Activated CD4-positive, alpha-beta T cell treated with anti-CD3 and anti-CD28 coated beads for 48 hours (primary cell): ENCODE results near the gene LRRN4.

Source experiments
- DNase-seq: peaks from one replicate; pipeline ENCODE4 v3.0.0-alpha.2; 2020

Gene LRRN4

DNA sequence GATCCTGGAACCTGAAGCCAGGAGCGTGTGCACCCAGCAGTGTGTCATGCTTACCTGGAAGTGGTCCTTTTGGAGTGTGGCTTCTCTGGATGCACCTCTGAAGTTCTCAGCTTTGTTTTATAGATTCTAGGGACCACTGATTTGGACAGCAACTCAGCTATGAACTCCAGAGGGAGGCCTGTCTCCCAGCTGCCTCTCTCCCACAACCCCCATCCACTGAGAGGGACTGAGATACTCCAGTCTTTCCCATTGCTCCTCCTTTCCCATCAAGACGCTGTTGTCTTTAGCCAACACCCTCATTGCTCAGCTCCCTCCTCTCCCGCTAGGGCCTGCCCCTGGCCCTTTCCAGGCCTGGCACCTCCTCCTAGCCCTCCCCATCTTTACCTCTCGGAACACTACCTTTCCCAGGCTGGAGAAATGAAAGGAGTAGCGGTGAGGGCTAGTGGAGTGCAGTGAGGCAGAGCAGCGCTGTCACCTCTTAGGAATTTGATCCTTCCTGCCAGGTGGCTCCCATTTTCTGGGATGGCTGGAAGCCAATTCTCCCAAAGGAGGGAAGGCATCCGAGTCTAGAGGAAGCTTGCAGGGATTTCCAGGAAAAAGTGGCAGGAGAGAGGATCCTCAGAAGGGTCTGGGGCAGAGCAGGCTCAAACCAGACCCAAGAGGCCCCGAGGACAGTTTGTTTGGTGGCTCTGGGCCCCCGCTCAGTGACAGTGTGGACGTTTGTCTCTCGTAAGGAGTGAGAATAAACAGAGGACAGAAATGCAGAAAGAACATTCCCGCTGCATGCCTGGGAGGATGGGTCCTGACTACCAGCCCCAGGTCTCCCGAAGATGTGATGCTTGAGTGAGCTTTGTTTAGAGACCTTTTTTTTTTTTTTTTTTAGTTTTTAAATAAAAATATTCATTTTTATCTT is at the start of gene LRRN4:
TSS of gene LRRN4 (minus strand) at position 285 of the 913 bp plus-strand sequence. CDS start 1,261 bp downstream, outside the sequence.
- no peak for DNase-seq

DNA sequence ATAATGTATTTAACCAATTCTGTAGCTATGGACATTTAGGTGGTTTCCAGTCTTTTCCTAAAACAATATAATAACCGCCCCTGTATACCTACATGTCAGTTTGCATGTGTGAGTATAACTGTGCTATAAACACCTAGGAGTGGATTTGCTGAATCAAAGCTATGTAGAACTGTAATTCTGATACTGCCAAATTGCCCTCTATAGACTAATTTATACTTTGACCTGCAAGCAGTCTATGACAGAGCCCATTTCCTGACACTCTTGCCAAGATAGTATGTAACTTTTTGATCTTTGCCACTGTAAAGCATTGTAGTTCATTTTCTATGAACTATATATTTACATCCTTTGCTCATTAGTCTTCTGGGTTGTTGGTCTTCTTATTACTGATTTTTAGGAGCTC is 49.4 kb upstream of the LRRN4 start:
- DNase-seq = no peak

GRCh38 chr20:6101346-6101745 is 47.5 kb upstream of the LRRN4 start:
- no peak for DNase-seq

- DNase-seq = no peak
Observed at GRCh38 chr20:6100246-6100645, 46.4 kb upstream of the LRRN4 start.

DNA sequence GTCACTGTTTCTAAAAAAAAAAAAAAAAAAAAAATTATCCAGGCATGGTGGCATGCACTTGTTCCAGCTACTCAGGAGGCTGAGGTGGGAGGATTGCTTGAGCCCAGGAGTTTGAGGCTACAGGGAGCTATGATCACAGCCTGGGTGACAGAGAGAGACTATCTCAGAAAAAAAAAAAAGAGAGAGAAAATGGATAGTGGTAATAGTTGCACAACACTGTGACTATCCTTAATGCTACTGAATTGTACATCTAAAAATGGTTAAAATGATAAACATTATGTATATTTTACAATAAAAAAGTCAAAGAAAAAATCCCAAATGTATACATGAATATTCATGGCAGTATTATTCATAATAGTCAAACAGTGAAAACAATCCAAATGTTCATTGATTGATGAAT is 46.0 kb upstream of the LRRN4 start:
- DNase-seq = no peak

GRCh38 chr20:6095409-6095808 is 41.5 kb upstream of the LRRN4 start:
- no peak for DNase-seq

- no peak for DNase-seq
Observed at GRCh38 chr20:6094565-6094964, 40.7 kb upstream of the LRRN4 start.

GRCh38 chr20:6094063-6094462 is 40.2 kb upstream of the LRRN4 start:
- no peak for DNase-seq

DNA sequence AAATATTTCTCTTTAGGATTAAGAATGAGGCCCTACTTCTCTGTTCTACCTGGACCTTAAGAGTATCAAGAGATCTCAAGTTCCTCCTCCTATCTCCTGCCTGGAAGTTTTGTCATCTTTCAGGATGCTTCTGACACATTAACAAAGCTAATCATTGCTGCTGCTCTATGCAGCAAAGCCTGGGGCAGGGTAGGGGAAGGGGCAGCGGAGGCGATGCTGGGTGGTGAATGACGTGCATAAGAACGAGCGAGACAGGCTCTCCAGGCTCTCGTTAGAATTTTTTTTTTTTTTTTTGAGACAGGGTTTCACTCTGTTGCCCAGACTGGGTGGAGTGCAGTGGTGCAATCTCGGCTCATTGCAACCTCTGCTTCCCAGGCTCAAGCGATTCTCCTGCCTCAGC is 37.8 kb upstream of the LRRN4 start:
- DNase-seq = no peak

GRCh38 chr20:6086868-6087267 is 33.0 kb upstream of the LRRN4 start:
- DNase-seq = no peak

GRCh38 chr20:6083926-6084325 is 30.1 kb upstream of the LRRN4 start:
- DNase-seq = no peak

DNA sequence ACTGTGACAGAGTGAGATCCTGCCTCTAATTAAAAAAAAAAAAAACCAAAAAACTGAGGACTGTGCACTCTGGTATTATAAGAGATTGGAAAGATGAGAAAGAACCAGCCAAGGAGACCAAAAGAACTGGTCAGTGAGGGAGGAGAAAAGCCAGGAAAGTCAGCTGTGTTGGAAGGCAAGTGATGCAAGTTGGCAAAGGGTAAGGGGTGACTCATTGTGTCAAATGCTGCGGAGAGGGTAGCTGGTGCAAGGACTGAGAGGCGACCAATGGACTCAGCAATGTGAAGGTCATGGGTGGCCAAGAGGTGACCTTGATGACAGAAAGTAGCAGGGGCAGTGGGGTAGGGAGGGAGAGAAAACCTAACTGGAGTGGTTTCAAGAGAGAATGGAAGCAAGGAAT is 27.4 kb upstream of the LRRN4 start:
- no peak for DNase-seq

- DNase-seq = no peak
Observed at GRCh38 chr20:6079016-6079415, 25.2 kb upstream of the LRRN4 start.

- DNase-seq = no peak
Observed at GRCh38 chr20:6075428-6076219, 21.8 kb upstream of the LRRN4 start.

DNA sequence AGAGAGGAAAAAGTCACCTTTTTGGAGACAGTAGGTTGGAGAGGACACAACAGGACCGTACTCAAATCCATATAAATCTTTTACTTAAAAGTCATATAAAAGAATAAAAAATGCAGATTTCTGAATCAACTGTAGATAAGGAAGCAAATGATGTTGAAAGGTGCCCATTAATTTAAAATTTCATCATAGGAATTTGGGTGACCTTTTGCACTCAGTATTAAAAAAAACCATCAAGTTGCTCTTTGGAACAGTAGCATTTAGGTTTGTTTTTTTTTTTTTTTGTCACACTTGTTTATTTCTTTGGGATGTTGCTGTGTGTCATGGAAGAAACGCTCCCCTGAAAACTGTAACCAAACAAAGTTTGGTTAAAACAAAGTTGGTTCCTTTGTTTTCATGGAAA is 20.9 kb upstream of the LRRN4 start:
- DNase-seq = no peak

DNA sequence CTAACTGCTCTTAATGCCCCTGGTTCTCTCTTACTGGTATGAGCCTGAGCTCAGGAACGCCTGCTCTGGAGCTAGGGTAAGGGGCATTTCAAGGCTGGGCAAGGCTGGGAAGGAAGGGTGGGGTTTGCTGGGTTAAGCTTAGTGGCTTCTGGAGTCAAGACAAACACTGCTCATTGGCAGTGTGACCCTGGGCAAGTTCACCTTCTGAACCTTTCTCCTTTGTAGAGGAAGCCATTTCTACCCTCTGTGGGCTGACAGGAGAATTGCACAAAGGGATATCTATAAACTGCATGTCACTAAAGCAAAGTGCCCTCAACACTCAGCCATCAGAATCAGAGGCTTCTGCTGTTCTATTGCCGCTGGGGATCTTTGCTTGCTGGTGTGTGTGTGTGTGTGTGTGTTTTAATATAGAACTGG is 20.3 kb upstream of the LRRN4 start:
- DNase-seq = no peak

DNA sequence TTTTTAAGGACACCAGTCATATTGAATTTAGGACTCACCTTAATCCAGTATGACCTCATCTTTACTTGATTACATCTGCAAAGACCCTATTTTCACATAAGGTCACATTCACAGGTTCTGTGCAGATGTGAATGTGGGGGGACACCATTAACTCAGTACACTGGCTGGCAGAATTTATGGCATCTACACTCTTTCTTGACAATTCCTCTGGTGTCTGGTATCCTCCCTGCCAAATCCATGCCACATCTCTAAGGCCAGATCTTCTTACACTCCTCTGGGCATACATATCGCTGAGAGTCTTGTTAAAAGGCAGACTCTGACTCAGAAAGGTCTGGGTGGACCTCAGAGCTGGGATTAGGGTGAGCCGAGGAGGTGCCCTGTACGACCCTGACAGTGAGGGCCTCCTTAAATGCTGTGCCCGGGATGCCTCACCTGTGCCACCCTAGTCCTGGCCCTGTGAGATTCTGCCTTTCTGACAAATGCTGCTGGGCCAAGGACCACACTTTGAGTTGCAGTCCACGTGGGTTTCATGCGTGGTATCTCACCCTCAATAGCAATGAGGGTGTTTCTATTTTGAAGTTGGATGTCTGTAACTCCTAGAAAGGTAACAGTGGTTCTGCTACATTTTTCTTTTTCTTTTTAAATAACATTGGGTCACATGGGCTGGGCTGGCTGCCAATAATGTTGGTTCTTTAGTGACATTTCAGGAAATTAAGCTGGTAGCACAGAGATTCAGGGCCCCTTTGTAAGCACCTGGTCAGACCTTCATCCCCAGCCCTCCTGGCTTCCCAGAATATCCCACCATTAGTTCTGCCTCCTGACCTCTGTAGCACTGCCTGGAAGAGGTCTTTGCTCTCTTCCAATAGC is 17.2 kb upstream of the LRRN4 start:
- DNase-seq = no peak

DNA sequence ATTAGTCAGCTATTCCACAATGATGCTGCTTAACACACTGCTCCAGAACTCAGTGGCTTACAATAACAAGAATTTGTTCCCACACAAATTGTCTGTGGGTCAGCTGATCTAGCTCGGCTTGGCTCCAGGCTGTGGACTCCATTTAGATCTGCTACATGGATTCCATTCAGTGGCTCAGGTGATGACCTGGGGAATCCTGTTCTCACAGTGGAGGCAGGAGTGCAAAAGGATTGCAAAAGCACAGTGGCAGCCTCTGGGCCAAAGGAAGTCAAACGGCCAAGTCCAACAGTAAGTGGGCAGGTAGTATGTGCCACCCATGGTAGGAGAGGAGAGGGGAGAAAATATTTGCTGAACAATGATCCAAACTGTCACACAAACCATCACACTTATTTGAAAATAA is 15.8 kb upstream of the LRRN4 start:
- DNase-seq = no peak

GRCh38 chr20:6067763-6068318 is 14.0 kb upstream of the LRRN4 start:
- no peak for DNase-seq

DNA sequence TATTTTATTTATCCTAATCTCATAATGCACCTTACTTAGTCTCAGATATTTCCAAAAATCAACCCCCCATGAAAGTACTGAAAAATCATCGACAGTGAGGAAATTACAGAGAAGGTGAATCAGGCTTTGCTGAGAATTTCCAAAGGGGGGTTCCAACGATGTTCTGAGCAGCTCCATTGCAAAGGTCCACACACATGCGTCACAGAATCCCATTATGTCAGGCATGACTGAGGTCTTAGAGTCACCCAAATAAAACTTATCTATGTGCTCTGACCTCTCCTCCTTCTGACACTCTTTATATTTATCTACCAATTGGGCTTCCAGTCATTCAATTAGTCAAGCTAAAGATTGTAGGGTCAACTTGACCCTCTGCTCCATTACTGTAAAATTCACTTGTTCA is 12.7 kb upstream of the LRRN4 start:
- no peak for DNase-seq

DNA sequence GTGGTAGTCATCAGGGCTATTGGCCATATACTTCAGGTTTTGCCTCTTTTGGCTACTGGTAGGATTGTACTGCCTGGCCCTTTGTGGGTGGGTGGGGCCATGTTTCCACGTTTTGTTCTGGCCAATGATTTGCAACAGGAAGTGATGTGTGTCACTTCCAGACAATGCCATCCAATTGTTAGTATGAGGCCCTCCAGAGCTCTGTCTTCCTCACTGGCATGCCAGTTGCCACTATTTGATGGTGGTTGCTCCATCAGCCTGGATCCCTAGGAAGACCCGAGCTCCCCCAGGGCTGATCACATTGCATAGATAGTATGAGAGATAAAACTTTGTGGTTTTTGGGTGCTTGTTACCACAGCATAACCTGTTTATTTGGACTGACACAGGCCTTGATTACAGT is 7.7 kb upstream of the LRRN4 start:
- DNase-seq = no peak

DNA sequence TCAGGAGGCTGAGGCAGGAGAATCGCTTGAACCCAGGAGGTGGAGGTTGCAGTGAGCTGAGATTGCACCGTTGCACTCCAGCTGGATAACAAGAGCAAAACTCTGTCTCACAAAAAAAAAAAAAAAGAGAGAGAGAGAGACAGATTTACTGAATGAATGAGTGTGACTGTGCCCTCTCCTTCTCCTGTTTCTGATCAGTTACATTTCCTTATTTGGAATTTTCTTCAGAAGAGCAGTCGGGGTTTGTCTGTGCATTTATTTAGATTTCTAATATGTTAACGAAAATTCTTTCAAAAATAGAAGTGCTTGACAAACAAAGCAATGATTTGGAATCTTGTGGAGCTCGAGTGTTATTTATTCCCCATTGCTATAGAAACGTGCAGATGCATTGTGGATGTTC is 6.4 kb upstream of the LRRN4 start:
- no peak for DNase-seq
